GM21367 (cell line): ENCODE data around the gene ROBO1.

Experiments
- ATAC-seq: cut with Tn5 transposase; IDR thresholded peaks from one replicate; pipeline ENCODE4 v1.9.1; 2021; ENCODE audit not compliant: unreplicated experiment

ROBO1 gene

DNA sequence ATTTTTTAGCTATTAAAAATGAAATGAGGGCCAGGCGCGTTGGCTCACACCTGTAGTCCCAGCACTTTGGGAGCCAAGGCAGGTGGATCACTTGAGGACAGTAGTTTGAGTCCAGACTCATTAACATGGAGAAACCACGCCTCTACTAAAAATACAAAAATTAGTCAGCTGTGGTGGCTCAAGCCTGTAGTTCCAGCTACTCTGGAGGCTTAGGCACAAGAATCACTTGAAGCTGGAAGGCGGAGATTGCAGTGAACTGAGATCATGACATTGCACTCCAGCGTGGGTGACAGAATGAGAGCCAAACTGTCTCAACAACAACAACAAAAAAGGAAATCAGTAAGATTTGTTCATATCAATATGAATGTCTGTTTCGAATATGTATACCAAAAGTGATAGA lies 517.1 kb downstream of the ROBO1 start:
- ATAC-seq = no peak

DNA sequence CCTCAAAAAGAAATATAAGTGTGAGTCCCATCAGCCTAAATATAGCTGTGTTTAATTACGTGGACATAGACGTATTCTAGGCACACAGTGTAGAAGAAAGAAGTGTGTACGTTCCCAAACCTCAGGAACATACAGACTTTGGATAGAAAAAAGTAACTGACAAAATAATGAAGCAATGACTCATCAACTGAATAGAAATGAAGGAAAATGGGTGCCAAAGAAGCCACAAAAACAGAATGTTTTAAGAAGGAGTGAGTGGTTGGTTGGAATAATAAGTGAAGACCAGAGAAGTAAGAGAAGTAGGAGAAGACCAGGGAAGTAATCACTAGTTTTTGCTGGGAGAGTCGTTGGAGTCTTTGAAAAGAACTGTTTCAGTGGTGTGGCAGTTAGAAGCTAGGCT lies 518.1 kb downstream of the ROBO1 start:
- no peak for ATAC-seq

DNA sequence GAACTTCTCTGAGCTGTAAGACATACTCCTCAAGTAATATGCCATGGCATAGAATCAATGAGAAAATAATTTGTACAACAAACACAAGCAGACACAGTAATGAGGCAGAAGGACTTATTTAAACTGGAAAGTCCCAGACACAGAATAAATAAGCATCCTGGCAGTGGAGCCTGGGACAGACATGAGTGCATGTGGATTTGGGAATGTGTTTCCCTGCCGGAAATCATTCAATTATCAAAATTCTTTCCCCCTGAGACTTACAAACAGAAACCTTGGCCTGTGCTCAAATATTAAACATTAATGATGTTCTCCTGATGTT lies 520.1 kb downstream of the ROBO1 start:
- no peak for ATAC-seq

DNA sequence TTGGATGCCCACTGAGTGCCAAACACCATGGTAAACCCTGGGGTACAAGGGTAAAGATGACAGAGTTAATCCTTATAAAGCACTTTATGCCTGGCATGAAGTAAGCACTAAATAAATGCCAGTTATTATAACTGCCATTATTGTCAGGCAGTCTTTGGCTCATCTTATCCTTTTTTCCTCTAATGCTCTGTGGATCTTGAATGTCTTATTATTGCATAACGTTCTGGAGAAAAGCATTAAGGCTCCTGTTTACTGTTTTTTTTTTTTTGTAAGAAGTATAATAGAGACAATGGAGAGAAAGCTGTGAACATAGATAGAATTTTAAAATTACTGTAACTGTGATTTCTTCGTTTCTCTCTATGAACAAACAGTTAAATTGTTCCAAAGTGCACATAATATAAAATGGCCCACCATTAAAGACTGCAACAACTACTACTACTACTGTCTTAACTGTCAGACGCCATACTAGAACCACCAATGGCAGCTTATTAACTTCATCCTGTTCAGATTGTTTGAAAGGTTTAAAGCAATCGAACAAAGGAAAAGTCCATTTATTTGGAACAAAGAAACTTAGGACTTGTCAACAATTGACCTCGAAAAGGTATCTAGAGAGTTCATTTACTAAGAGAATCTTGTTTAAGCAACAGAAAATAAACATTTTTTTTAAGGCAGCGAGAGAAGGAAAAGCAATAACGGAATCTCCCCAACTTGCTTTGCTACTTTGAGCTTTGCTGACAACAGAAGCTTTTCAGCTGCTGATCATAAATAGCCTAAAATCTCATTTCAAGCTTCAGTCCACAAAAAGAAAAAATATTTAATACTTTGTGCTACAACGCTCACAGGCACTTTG lies 520.7 kb downstream of the ROBO1 start:
- no peak for ATAC-seq

DNA sequence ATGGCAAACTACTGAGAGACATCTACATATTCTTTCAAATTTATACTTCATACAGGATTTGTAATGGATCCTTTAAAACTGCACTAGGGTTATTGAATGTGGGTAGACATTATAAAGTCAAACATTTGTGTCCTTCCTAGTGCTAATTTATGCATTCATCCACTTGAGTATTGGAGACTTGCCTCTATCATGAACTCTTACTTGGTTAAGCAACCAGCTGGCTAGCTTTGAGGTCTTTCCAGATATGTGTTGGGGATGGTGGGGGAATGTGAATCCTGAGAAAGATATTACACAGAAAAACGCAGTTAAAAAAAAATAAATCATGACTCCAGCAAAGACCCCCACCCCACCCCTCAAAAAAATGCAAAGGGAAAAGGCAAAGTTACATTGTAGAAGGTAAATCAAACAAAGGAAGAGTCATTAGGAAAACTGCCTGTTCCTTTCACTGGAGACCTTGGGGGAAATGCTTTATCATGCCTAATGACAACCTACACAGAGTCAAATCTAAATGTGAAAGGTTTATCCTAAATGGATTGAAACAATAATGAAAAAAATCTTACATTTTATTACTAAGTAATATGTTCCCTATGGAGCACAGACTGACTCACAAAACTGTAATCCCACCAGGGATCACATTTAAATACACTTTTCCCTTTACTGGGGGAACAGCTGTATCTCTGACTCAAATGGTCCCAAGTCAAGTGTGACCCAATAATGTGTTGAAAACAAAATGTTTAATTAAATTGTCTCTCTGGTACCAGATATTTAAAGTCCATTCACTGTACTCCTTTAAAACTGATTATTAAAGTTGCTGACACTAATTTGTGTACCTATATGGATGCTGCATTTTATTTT lies 522.3 kb downstream of the ROBO1 start:
- no peak for ATAC-seq

DNA sequence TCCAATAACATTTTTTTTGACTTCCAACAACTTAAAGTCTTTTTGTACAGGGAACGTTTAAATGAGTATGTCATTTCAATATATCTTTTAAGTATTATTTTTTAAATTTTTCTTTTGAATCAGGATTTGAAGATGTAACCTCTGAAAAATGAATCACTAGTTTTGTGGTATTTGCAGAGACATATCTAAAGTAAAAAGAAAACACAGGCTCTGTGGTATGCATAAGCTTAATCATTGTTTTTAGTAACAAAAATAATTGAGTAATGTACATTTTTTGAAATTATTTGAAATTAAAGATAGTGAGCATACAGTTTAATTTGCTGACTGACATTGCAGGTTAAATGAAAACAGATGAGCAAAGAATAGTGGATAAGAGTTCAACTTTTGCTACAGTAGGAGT lies 531.3 kb downstream of the ROBO1 start:
- no peak for ATAC-seq

DNA sequence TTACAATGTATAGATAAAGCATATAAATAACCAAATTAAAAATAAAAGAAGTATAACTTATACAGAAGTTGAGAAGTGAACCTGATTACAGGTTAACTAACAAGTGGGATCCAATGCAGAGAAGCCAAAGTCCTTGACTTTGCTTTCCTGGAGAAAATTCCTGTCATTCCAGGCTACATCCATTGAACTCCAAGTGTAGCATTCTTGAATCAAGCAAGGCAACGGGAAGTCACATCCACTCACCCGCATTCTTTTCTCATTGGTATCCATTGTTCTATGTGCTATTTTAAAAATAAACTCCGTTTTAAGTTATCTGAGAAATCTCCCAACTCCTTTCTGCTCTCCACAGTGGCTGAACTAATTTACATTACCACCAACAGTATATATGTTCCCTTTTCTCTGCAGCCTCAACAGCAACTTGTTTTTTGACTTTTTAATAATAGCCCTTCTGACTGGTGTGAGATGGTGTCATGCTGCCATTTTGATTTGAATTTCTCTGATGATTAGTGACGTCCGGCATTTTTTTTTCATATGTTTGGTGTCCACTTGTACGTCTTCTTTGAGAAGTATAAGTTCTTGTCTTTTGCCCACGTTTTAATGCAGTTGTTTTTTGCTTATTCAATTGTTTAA lies 534.3 kb downstream of the ROBO1 start:
- no peak for ATAC-seq

DNA sequence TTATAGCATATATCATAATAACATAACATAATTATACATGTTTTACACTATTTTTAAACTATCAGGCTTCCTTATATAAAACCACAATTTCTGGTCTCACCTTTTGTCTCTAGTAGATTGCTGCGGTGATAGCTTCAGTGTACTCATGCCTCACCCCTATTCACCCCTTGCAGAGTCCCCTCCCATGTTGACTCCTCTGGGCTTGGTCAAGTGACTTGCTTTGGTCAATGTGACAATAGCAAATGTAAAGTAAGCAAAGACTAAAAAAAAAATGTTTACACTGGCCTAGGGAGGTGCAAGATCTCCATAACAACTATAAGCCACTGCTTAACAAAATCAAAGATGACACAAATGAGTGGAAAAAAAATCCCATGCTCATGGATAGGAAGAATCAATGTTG lies 537.5 kb downstream of the ROBO1 start:
- ATAC-seq = no peak

DNA sequence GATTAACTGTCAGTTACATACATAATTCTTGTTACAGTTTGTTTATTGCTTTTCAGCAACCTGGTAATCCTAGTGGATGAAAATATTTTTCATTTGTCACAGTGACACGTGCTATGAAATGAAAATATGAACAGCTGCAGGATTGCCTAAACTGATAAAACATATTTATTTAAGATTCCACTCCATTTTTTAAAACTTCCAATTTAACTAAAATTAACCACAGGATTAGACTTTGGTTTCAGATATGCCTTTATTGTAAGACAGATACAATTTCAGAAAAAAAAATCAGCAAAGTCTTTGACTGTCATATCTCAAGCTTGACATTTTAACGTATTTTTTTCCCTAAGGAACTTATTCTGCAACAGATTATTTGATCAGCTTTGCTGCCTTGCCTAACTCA lies 550.7 kb downstream of the ROBO1 start:
- ATAC-seq = no peak

DNA sequence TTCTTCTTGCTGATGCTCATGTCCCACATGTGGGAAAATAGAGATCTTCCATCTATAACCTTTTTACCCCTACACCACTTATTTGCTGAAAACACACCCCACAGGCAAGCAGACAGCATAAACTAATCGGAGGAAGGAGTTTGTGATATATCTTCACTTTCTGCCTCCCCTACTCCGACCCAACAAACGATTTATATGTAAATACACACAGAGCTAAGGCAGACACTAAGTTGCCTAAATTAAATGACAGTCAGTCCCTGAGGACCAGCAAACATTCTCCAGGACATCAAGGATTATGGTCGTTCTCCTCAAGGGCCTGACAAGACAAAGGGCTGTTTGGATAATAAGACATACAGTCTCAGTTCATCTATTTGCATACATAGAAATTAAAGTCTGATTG lies 552.5 kb downstream of the ROBO1 start:
- no peak for ATAC-seq

DNA sequence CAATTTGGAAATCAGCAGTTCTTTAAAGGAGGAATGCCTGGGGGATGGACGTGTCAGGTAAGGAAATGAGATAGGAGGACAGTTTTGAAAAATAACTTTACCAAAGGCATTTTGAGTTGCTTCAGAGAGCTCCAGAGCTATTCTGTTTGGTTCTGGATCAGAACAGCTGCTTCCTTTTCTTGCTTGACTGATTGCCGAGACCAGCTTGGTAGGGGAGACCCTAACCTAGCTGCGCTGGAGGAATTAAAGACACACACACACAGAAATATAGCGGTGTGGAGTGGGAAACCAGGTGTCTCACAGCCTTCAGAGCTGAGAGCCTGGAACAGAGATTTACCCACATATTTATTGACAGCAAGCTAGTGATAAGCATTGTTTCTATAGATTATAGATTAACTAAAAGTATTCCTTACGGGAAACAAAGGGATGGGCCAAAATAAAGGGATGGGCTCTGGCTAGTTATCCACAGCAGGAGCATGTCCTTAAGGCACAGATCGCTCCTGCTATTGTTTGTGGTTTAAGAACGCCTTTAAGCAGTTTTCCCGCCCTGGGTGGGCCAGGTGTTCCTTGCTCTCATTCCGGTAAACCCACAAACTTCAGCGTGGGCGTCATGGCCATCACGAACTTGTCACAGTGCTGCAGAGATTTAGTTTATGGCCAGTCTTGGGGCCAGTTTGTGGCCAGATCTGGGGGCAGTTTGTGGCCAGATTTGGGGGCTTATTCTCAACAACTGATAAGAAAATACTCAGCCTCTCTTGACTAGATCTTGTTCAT lies 556.0 kb downstream of the ROBO1 start:
- no peak for ATAC-seq

DNA sequence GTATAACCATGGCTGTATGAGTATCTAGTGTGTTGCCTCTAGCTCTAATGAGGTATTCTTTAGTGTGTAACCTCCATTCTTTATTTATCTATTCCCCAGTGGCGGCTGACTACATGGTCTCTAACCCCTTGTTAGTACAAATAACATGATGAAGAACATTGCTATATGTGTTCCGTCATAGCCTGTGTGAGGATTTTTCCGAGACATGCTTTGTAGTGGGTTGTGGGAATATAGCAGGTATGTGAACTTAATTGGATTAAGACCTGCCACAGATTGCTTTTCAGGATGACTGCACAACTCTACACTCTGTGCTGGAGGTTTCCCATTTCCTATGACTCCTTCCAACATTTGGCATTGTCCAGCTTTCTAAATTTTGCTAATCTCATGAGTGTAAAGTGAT lies 563.4 kb downstream of the ROBO1 start:
- ATAC-seq = no peak

DNA sequence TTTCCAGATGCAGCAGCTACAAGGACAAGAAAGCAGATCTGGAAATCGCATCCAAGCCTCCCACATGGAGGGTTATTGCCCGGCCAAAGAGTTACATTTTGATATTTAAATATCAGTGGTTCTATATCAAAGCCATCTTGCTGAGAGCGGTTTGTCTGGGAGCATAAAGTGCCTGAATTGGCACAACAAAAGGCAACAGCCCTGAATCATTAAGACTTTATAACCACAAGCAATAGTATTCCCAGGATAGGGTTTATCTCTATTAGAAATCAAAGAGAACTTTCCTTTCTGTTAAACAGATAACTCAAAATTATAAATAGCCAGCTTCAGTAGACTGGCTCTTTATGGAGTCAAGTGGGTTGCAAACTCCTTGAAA lies 564.7 kb downstream of the ROBO1 start:
- no peak for ATAC-seq

DNA sequence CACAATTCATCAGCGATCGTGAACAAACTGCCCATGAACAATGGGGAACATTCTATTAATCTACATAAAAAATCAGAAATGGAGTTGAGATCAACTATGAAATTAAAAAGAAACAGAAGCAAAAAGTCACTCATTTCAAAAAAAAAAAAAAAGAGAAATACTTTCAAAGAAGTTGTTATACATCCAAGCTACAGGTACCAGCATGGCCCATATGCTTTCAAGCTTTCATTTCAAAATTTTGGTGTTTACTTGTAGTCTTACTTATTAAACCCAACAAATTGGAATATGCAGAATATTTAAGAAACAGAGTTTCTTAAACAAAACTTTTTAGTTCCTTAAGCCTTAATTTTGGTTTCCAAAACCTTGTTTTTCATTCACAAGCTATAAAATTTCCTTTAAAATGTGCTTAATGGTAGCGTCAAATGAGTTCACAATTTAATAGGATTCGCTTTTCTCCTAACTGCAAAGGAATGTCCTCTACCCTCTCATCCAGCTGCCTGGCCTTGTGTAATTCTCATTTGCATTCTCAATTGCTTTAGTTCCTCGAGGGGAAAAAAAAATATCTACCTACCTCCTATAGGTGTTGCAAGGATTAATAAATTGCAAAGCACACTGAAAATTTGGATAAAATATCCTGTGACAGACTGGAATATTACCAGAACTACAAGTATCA lies 565.2 kb downstream of the ROBO1 start:
- no peak for ATAC-seq

DNA sequence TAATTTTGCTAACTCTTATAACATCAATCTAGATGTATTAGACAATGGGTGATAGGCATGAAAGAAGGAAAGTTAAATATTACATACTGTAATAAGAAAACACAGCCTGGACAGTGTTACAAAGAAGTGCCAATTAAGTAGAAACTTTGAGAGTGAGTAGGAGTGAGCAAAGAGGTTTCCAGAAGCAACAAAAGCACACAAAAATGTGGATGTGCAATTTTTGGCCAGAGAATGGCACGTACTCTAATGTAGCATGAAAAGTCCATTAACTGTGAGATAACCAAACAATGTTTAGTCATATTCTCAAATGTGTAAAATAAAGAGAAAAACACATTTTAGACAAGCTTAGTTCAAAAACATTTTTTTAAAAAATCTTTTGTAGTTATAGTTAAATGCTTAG lies 567.3 kb downstream of the ROBO1 start:
- no peak for ATAC-seq

DNA sequence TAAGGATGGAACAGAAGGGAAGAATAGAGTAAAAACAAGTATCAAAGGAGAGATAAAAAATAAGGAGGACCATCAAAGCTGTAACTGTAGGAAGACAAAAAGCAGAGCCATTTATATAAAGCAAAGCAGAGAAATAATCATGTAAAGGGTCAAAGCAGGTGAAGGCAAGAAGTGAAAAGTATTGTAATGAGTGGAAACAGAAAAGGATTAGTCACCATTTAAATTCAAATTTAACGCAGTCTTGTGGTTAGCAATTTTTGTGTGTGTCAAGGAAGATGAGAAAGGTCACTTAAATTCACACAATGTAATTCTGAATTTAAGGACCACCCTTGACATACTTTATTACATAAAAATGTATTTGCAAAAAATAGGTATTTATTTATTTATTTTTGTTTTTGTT lies 567.8 kb downstream of the ROBO1 start:
- ATAC-seq = no peak

DNA sequence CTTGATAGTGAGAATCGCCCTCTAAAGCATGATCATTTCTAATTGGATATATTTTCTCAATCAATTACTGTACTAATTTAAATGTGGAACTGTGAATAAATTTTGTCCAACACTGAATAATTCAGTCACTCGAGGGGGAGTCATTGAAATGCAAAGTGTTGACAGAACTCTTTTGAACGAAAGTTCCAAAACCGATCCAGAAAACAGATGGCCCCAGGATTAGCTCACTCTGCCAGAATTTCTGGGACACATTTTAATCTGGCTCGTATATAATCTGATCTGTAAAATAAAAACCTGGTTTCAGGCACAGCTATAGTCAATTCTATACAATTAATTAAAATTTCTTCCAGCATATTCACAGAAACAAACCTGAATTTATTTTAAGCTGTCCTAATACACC lies 580.4 kb downstream of the ROBO1 start:
- ATAC-seq = no peak

DNA sequence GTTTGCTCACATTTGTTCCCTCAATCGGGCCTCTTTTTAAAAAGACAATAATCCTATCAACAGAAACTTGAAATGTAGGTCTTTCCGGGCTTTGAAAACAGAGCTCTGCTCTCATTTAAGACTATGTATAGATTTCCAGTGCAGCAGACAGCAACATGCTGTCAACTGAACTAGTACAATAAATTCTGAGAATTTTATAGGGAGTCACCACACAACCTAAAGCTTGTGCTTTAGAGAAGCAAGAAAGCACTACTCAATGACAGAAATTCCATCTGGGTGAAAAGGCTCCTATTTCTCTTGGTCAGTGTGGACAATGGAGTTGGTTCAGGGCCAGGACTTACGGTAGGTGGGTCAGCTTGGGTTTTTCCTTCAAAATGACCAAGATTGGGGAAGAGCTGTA lies 583.5 kb downstream of the ROBO1 start:
- no peak for ATAC-seq

DNA sequence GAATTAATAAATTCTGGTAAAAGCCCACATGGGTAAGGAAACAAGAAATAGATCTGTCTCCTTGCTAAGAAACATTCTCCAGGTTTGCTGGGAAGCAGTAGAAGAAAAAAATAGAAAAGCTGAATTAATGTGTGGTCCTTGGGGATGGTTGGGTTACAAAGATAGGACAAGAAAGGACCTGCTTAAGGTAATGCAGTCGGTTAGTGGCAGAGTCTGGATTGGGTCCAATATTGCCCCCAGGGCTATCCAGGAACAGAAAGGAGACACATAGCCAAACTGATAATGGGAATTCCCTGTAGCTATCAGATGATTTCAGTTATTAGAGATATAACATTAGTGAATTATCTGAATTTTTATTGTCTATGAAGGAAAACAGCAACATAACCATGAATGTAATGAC lies 584.3 kb downstream of the ROBO1 start:
- ATAC-seq = no peak

DNA sequence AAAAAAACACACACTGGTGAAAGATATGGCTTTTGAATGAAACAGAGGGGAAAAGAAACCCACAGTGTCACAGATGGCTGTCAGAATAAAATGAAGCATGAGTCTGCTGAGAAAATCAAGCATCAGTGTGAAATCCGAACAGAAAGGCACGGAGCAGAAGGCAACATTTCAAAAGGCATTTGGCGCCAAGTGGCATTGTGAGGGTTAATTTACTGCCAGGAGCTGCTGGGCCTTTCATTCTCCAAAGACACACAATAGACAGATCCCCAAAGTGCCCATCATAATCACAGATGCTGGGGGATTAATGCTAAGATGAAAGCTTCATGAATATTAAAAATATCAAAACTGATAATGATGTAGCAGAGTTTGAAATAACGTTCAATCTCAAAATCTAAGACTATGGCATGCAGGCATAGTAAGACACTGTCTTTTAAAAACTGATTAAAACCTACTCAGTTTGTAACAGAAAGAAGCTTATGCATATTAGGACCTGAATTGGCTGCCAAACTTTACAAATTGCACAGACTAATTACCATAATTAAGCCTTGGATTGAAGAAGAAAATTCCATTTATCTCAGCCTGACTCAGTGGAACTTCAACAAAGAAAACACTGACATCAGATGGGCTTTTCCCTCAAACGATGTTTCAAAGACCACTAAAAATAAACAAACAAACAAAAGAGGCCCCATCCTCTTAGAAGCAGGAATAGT lies 589.2 kb downstream of the ROBO1 start:
- ATAC-seq = no peak
